A375 (cell line): Measurements from ENCODE around the gene USP17L30. TPM values are rescaled to one million over a fixed set of nuclear protein-coding genes. Genes with fewer than 3 reads are reported as not detected.

ENCODE experiments used
- small RNA-seq: library from RNA; depleted of rRNA; stranded (forward); fragments of <200 nt; gene quantifications from one replicate; pipeline ENCODE3, GENCODE V24; 2014
- total RNA-seq: library from RNA; depleted of rRNA; stranded (reverse); fragments of >200 nt; shearing (Covaris generic); gene quantifications from 2 replicates; pipeline ENCODE4 v1.2.3, GENCODE V29; 2014; rRNA removed

Gene USP17L30
- not detected in 2 replicates for total RNA-seq

GRCh38 chr4:9362829-9363228, at the start of gene USP17L30:
TSS of gene USP17L30 (plus strand) at chr4:9363129. CDS start at chr4:9363129, 0 bp downstream.

GRCh38 chr4:9324865-9325264, 38.1 kb upstream of the USP17L30 start, which contains the start of gene USP17L24:
TSS of gene USP17L24 (plus strand) at chr4:9325165. CDS start at chr4:9325165, 0 bp downstream.

GRCh38 chr4:9329611-9330010, 33.3 kb upstream of the USP17L30 start, which contains the start of gene USP17L25:
TSS of gene USP17L25 (plus strand) at chr4:9329911. CDS start at chr4:9329911, 0 bp downstream.

GRCh38 chr4:9334358-9334757, 28.6 kb upstream of the USP17L30 start, which contains the start of gene USP17L26:
TSS of gene USP17L26 (plus strand) at chr4:9334658. CDS start at chr4:9334658, 0 bp downstream.

DNA sequence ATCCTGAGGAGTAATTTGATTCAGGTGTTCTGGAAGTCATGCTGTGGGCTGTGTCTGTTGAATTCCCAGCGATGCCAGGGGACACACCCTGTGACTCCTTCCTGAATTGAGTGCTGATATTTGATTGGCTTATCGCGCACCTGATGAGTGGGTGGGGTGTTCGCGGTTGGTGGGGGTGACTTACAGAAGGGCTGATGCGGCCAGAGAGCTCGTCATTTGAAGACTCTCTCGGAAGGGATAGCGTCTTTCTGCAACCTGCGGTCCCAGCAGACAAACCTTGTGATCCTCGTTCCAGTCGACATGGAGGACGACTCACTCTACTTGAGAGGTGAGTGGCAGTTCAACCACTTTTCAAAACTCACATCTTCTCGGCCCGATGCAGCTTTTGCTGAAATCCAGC, 23.8 kb upstream of the USP17L30 start, which contains the start of gene USP17L5:
TSS of gene USP17L5 (plus strand) at position 301 of the 400 bp plus-strand sequence. CDS start at position 301, 0 bp downstream.

DNA sequence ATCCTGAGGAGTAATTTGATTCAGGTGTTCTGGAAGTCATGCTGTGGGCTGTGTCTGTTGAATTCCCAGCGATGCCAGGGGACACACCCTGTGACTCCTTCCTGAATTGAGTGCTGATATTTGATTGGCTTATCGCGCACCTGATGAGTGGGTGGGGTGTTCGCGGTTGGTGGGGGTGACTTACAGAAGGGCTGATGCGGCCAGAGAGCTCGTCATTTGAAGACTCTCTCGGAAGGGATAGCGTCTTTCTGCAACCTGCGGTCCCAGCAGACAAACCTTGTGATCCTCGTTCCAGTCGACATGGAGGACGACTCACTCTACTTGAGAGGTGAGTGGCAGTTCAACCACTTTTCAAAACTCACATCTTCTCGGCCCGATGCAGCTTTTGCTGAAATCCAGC, 19.1 kb upstream of the USP17L30 start, which contains the start of gene USP17L27:
TSS of gene USP17L27 (plus strand) at position 301 of the 400 bp plus-strand sequence. CDS start at position 301, 0 bp downstream.

DNA sequence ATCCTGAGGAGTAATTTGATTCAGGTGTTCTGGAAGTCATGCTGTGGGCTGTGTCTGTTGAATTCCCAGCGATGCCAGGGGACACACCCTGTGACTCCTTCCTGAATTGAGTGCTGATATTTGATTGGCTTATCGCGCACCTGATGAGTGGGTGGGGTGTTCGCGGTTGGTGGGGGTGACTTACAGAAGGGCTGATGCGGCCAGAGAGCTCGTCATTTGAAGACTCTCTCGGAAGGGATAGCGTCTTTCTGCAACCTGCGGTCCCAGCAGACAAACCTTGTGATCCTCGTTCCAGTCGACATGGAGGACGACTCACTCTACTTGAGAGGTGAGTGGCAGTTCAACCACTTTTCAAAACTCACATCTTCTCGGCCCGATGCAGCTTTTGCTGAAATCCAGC, 14.3 kb upstream of the USP17L30 start, which contains the start of gene USP17L28:
TSS of gene USP17L28 (plus strand) at position 301 of the 400 bp plus-strand sequence. CDS start at position 301, 0 bp downstream.

GRCh38 chr4:9353338-9353737, 9.6 kb upstream of the USP17L30 start, which contains the start of gene USP17L29:
TSS of gene USP17L29 (plus strand) at chr4:9353638. CDS start at chr4:9353638, 0 bp downstream.

Small RNA genes lying within 50 kb of the gene (small RNA-seq; reads per million reads assigned to genes)
- not detected for gene RNA5SP153

Other genes with a start within 250 kb of the USP17L30 start
- gene FAM90A26, start 192.7 kb upstream of the USP17L30 start, total RNA-seq, result not detected in 2 replicates
- gene USP17L10, start 152.5 kb upstream of the USP17L30 start, total RNA-seq, result not detected in 2 replicates
- gene USP17L11, start 147.7 kb upstream of the USP17L30 start, total RNA-seq, result not detected in 2 replicates
- not detected in 2 replicates for gene USP17L12, start 143.0 kb upstream of the USP17L30 start, total RNA-seq
- gene USP17L13, start 138.2 kb upstream of the USP17L30 start, total RNA-seq, result not detected in 2 replicates
- gene USP17L15, start 128.7 kb upstream of the USP17L30 start, total RNA-seq, result not detected in 2 replicates
- gene USP17L17, start 119.2 kb upstream of the USP17L30 start, total RNA-seq, result not detected in 2 replicates
- not detected in 2 replicates for gene USP17L18, start 114.5 kb upstream of the USP17L30 start, total RNA-seq
- gene USP17L19, start 109.8 kb upstream of the USP17L30 start, total RNA-seq, result not detected in 2 replicates
- gene USP17L20, start 105.0 kb upstream of the USP17L30 start, total RNA-seq, result not detected in 2 replicates
- not detected in 2 replicates for gene USP17L21, start 100.3 kb upstream of the USP17L30 start, total RNA-seq
- not detected in 2 replicates for gene USP17L22, start 95.5 kb upstream of the USP17L30 start, total RNA-seq
- gene USP17L24, start 38.0 kb upstream of the USP17L30 start, total RNA-seq, result not detected in 2 replicates
- gene USP17L25, start 33.2 kb upstream of the USP17L30 start, total RNA-seq, result not detected in 2 replicates
- gene USP17L26, start 28.5 kb upstream of the USP17L30 start, total RNA-seq, result not detected in 2 replicates
- not detected in 2 replicates for gene USP17L5, start 23.7 kb upstream of the USP17L30 start, total RNA-seq
- gene USP17L27, start 19.0 kb upstream of the USP17L30 start, total RNA-seq, result not detected in 2 replicates
- not detected in 2 replicates for gene USP17L28, start 14.2 kb upstream of the USP17L30 start, total RNA-seq
- gene USP17L29, start 9.5 kb upstream of the USP17L30 start, total RNA-seq, result not detected in 2 replicates
- not detected in 2 replicates for gene DEFB131A, start 81.3 kb downstream of the USP17L30 start, total RNA-seq